Astrocyte (in vitro differentiated cells and primary cell): Measurements from ENCODE around the gene SMAD4. TPM values are rescaled to one million over a fixed set of nuclear protein-coding genes. Genes with fewer than 3 reads are reported as not detected.

Source experiments
- DNase-seq: peaks from one replicate; pipeline ENCODE4 v3.0.0-alpha.2; 2010; ENCODE audit warnings: low read depth
- FAIRE-seq: peaks from 2 replicates; lab custom pipeline; 2011; peaks lifted over from hg19 to GRCh38; lab: Jason Lieb, UNC
- H2AFZ ChIP-seq: 2 replicates; pipeline ENCODE4 v1.6.0; 2012; ENCODE audit warnings: low read depth, low read length, inconsistent platforms
- H3K27ac ChIP-seq: 2 replicates; pipeline ENCODE4 v1.5.1; 2011; ENCODE audit warnings: low read depth, low read length, inconsistent platforms
- H3K27me3 ChIP-seq: 2 replicates; pipeline ENCODE4 v1.6.0; 2011; ENCODE audit warnings: low read length, inconsistent platforms; ENCODE audit not compliant: insufficient read depth
- H3K36me3 ChIP-seq: 2 replicates; pipeline ENCODE4 v1.5.1; 2011; ENCODE audit warnings: low read length, inconsistent platforms; ENCODE audit not compliant: insufficient read depth
- H3K4me1 ChIP-seq: 2 replicates; pipeline ENCODE4 v1.5.1; 2011; ENCODE audit warnings: low read length, inconsistent platforms; ENCODE audit not compliant: insufficient read depth
- H3K4me2 ChIP-seq: 2 replicates; pipeline ENCODE4 v1.6.0; 2012; ENCODE audit warnings: low read length, inconsistent platforms
- H3K4me3 ChIP-seq: 2 replicates; pipeline ENCODE4 v1.5.1; 2011; ENCODE audit warnings: low read depth, mild to moderate bottlenecking, low read length, inconsistent platforms; ENCODE audit not compliant: insufficient read depth
- H3K79me2 ChIP-seq: 2 replicates; pipeline ENCODE4 v1.6.0; 2012; ENCODE audit warnings: mild to moderate bottlenecking, low read length, inconsistent platforms; ENCODE audit not compliant: insufficient read depth
- H3K9ac ChIP-seq: 2 replicates; pipeline ENCODE4 v1.6.0; 2012; ENCODE audit warnings: mild to moderate bottlenecking, low read length, inconsistent platforms
- H3K9me3 ChIP-seq: 2 replicates; pipeline ENCODE4 v1.5.1; 2012; ENCODE audit warnings: low read depth, mild to moderate bottlenecking, low read length, inconsistent platforms; ENCODE audit not compliant: insufficient read depth
- H4K20me1 ChIP-seq: 2 replicates; pipeline ENCODE4 v1.6.0; 2012; ENCODE audit warnings: low read length, inconsistent platforms; ENCODE audit not compliant: insufficient read depth
- H3K27ac Mint-ChIP-seq: one replicate; pipeline ENCODE4 v1.8.0; 2021; ENCODE audit warnings: mild to moderate bottlenecking, mixed read lengths; ENCODE audit not compliant: unreplicated experiment
- H3K27me3 Mint-ChIP-seq: one replicate; pipeline ENCODE4 v1.8.0; 2021; ENCODE audit warnings: low read depth, mixed read lengths; ENCODE audit not compliant: unreplicated experiment
- H3K36me3 Mint-ChIP-seq: one replicate; pipeline ENCODE4 v1.8.0; 2021; ENCODE audit warnings: low read depth, mixed read lengths; ENCODE audit not compliant: unreplicated experiment
- H3K4me1 Mint-ChIP-seq: one replicate; pipeline ENCODE4 v1.8.0; 2021; ENCODE audit warnings: low read depth, mixed read lengths; ENCODE audit not compliant: unreplicated experiment
- H3K4me3 Mint-ChIP-seq: one replicate; pipeline ENCODE4 v1.8.0; 2021; ENCODE audit warnings: mild to moderate bottlenecking, moderate library complexity, mixed read lengths; ENCODE audit not compliant: unreplicated experiment
- H3K9me3 Mint-ChIP-seq: one replicate; pipeline ENCODE4 v1.8.0; 2021; ENCODE audit warnings: mild to moderate bottlenecking, mixed read lengths; ENCODE audit not compliant: unreplicated experiment
- CTCF ChIP-seq: IDR thresholded peaks from 2 replicates; pipeline ENCODE4 v1.5.1; 2011; ENCODE audit warnings: low read depth, mild to moderate bottlenecking, inconsistent platforms, low read length, moderate library complexity; ENCODE audit not compliant: insufficient read depth
- EZH2 ChIP-seq: IDR thresholded peaks from 2 replicates; pipeline ENCODE4 v1.6.1; 2012; ENCODE audit warnings: mild to moderate bottlenecking, low read length, inconsistent platforms; ENCODE audit not compliant: insufficient read depth
- total RNA-seq: library from RNA; stranded (reverse); gene quantifications from 2 replicates; pipeline ENCODE4 v1.2.1, GENCODE V29; 2021

Gene SMAD4
- total RNA-seq, 1 donor from 2014 or later = 87.7 TPM

GRCh38 chr18:51123936-51124486 lies 94.0 kb downstream of the SMAD4 start:
- no peaks in the 10 kb centered on the region for H3K4me1 ChIP-seq
- no peaks in the 10 kb centered on the region for H3K27me3 Mint-ChIP-seq
- peaks cover 17% of the 10 kb centered on the region for H3K9me3 Mint-ChIP-seq
- H3K36me3 Mint-ChIP-seq = peaks cover 17% of the 10 kb centered on the region
- H3K4me2 ChIP-seq = no peak overlapping the region
- no peaks in the 10 kb centered on the region for H3K36me3 ChIP-seq
- peaks cover 1% of the 10 kb centered on the region for H3K4me1 Mint-ChIP-seq
- no peaks in the 10 kb centered on the region for H3K9me3 ChIP-seq
- no peaks in the 10 kb centered on the region for H3K79me2 ChIP-seq
- H3K27ac ChIP-seq = no peak overlapping the region
- no peaks in the 10 kb centered on the region for H3K27me3 ChIP-seq
- no peak overlapping the region for H2AFZ ChIP-seq
- no peak overlapping the region for H3K4me3 ChIP-seq
- no peak overlapping the region for H3K4me3 Mint-ChIP-seq
- DNase-seq (no peak), FAIRE-seq (no peak)
- H3K9ac ChIP-seq = no peak overlapping the region
- no peaks in the 10 kb centered on the region for H4K20me1 ChIP-seq
- TF ChIP-seq CTCF (no peak), EZH2 (no peak)
- H3K27ac Mint-ChIP-seq = no peak overlapping the region

GRCh38 chr18:51125976-51126375 lies 96.0 kb downstream of the SMAD4 start:
- Mint-ChIP-seq H3K9me3 (peaks cover 12% of the 10 kb centered on the region), H3K27ac (no peak overlapping the region), H3K36me3 (peaks cover 7% of the 10 kb centered on the region), H3K4me1 (peaks cover 1% of the 10 kb centered on the region), H3K27me3 (no peaks in the 10 kb centered on the region), H3K4me3 (no peak overlapping the region)
- Histone ChIP-seq H3K4me2 (no peak overlapping the region), H3K79me2 (no peaks in the 10 kb centered on the region), H3K4me1 (no peaks in the 10 kb centered on the region), H3K36me3 (no peaks in the 10 kb centered on the region), H3K27ac (no peak overlapping the region), H4K20me1 (no peaks in the 10 kb centered on the region), H3K9ac (no peak overlapping the region), H3K4me3 (no peak overlapping the region), H3K9me3 (no peaks in the 10 kb centered on the region), H3K27me3 (no peaks in the 10 kb centered on the region), H2AFZ (no peak overlapping the region)
- FAIRE-seq (no peak), DNase-seq (no peak)
- no peak for TF ChIP-seq CTCF
- TF ChIP-seq EZH2 = no peak

GRCh38 chr18:51127664-51128063 lies 97.7 kb downstream of the SMAD4 start:
- H3K36me3 ChIP-seq = no peaks in the 10 kb centered on the region
- H3K4me3 ChIP-seq = no peak overlapping the region
- no peak overlapping the region for H3K27ac ChIP-seq
- Mint-ChIP-seq H3K4me1 (peaks cover 1% of the 10 kb centered on the region), H3K27me3 (no peaks in the 10 kb centered on the region), H3K4me3 (no peak overlapping the region), H3K36me3 (peaks cover 2% of the 10 kb centered on the region), H3K27ac (no peak overlapping the region), H3K9me3 (peaks cover 8% of the 10 kb centered on the region)
- DNase-seq (no peak), FAIRE-seq (peak; percentile 9)
- H3K4me1 ChIP-seq = no peaks in the 10 kb centered on the region
- no peak overlapping the region for H3K9ac ChIP-seq
- H2AFZ ChIP-seq = no peak overlapping the region
- TF ChIP-seq EZH2 = no peak
- TF ChIP-seq CTCF = no peak
- H4K20me1 ChIP-seq = no peaks in the 10 kb centered on the region
- no peak overlapping the region for H3K4me2 ChIP-seq
- H3K9me3 ChIP-seq = no peaks in the 10 kb centered on the region
- H3K79me2 ChIP-seq = no peaks in the 10 kb centered on the region
- no peaks in the 10 kb centered on the region for H3K27me3 ChIP-seq
